ENCODE measurements around the gene PTGER4.
A peak's percentile ranks its signal among the peaks of the same experiment; 100 is the strongest.

The PTGER4 gene

DNA sequence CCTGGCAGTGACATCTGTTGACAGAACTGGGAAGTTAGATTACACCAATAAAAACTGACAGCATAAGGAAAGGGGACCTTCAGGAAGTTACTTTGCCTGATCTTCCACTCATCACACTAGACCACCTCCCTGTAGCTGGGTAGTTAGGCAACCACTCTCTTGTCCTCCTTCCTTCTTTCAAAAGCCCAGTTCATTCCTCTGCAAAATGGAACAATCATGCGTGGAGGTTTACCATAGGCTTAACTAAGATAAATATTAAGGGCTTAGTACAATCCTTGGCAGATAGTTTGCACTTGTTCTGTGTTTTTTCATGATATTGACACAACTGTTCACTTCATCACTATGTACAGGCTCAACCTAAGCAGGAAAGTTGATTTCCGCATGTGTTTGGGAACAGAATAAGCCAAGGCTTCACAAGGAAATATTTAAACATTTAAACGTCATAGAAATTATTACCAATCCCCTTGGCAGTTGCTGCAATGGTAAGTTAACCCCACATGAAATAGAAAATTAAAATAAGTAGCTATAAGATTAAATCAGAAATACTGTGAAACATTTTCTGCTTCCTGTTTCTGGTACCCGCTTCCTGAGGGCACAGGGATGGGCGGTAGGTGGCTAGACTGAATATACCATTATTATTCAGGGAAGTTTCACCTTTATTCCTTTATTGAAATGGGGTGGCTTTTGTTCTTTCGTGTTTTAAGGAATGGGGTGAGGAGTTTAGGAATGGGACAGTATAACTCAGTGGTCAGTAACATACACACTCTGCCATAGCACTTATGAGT, 9.9 kb upstream of the PTGER4 start:
- no peak for DNase-seq (ENCODE audit: low spot score)

DNA sequence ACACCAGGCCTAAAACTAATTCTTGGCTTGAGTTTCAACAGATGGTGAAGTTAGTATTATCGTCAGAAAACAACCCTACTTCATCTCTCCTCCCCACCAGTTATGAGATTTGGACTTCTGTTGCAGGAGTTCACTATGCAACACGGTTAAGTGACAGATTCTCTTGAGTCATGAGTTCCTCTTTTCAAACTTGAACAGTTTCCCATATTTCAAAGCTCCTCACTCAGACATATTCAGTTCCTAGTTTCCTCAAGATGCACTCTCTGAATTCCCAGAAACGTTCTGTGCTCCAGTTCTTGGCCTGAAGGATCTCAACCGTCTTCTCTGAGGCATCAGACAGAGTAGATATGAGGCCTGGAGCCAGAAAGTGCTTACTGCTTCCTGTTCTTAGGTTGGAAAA, 7.3 kb upstream of the PTGER4 start:
- no peak for DNase-seq (ENCODE audit: low spot score)

DNA sequence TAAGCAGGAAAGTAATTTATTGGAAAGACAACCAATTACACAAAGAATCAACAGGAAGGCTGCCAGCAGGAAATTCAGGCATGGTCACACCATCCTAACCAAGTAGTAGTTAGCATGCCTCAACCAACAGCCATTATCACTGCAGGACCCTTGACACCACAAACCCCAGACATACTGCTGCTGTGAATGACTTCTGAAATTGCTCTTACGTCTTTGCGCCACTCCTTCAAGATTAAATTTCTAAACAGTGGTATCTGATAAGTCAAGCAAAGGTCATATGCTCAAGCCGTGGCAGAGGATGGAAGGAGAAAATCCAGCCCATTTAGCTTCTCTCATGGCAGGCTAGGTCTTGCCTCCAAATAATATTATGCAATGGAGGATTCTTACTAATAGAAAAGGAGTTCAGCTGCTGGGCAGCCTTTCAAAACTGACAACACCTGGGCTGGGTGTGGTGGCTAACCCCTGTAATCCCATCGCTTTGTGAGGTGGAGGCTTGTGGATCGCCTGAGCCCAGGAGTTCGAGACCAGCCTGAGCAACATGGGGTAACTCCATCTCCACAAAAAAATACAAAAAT, 5.0 kb upstream of the PTGER4 start:
- no peak for DNase-seq (ENCODE audit: low spot score)

DNA sequence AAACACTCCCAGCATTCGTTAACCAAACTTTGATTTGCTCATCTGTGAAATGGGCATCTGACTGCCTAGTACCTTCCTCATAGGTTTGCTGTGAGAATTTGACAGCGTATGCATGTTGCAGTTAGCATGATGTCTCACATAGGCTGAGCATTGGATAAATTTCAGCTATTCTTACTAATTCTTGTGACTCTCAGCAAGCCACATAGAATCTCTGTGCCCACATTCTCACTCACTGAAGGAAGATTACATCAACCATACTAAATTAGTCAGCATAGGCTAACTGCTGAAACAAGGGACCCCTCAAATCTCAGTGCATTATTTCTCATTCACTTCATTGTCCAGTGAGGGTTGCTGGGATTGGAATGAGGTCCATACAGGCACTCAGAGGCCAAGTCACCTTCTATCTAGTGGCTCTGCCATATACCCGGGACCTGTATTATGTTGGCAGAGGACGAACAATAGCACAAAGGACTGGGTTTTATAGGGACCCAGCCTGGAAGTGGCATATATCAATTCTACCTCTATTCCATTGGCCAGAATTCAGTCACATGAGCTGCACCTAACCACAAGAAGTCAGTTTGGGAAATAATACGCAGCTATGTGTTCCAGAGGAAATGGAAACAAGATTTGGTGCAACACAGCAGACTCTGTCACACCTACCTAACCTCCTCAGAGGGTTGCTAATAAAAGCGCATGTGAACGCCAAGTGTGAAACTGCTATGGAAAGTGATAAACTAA, 4.2 kb upstream of the PTGER4 start:
- no peak for DNase-seq (ENCODE audit: low spot score)

DNA sequence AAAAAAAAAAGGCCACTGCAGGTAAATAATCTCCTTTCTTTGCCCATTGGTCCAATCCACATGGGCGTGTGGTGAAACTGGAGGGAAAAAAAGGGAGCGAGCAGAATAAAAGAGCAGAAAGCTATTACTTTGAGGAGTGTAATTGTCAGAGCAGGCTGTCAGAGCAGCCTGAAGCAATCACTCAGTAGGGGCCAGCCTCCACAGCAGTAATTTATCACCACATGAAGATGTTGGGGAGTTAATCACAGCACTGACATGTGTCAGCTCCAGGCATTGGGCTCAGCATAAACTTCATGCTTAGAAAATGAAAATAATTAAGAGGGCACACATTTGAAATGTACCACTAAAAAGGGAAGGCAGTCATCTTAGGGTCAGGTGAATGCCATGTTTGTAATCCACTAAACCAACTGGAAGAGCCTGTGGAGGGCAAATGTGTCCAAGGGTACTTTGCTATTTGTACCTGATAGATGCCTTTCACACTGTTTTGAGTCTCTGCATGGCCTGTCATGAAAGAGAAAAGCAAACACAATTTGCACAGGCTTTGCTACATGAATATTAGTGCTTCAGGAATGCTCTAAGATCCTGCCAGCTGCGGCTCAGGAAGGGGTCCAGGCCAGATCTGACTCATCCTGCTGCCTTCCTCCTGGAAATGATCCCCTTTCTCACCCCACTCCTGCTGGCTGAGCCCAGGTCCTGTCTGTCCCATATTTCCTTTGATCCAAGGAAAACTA, 2.9 kb upstream of the PTGER4 start:
- no peak for DNase-seq (ENCODE audit: low spot score)

DNA sequence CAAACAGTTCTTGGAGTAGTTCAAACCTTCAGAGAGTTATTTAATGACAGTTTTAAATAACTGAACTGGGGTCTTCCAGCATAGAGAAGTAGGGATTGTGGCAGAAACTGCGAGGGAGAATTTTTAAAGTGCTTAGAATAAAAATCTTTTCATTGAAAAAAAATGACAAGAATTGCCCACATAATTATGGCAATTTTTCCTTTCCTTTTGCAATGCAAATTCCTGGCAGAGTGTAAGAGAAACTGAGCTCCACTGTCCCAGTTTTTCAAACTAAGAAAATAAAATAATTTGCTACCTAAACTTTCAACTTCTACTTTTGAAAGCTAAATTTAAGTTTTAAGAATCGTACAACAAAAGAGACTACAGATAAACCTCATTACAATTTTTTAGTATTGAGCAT, 2.3 kb upstream of the PTGER4 start:
- DNase-seq (ENCODE audit: low spot score) = no peak

DNA sequence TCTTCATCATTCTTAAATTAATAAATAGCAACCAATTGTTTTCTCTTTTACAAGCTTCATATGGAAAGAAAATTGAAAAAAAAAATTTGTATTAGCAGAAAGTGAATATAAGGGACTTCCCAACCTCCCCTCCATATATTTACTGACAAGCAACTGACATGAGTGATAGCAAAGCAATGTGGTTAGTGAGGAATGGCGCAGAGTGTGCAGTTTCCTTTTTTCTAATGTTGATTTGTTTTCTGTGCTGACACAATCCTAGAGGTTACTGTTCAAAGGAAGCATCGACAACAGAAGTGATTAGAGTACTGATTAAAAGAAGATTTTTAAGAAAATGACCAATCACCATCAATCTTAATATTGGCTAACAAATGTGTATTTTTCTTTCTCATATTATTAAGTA, 1.7 kb upstream of the PTGER4 start:
- no peak for DNase-seq (ENCODE audit: low spot score)

DNA sequence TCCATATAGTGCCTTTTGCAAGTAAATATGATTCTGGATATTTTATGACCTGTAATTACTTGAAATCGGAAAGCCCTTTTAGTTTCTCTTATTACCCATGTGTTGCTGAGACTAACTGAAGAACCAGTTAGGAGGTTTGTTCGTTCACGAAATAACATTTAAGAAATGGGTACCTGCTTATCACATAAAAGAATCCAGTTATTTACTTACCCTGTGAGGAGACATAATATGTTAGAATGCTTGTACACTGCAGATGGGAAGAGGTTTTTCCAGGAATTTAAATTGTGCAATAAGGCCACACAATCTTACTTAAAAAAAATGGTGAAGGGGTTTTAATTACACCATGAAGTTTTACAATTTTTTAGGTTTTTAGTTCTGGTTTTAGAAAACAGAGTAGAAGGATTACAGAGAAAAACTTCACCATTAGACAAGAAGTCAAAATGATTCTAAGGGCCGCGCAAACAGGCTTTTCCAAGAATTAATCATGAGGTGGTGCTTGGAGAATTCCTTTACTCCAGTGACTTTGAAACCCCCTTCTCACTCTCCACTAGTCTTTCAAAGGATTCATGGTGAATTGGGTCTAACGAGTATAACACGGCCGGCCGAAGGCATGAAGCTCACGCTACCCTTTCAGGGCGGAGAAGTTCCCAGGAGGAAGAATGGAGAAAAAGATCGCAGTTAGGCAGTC, 1.1 kb upstream of the PTGER4 start:
- DNase-seq (ENCODE audit: low spot score) = no peak

DNA sequence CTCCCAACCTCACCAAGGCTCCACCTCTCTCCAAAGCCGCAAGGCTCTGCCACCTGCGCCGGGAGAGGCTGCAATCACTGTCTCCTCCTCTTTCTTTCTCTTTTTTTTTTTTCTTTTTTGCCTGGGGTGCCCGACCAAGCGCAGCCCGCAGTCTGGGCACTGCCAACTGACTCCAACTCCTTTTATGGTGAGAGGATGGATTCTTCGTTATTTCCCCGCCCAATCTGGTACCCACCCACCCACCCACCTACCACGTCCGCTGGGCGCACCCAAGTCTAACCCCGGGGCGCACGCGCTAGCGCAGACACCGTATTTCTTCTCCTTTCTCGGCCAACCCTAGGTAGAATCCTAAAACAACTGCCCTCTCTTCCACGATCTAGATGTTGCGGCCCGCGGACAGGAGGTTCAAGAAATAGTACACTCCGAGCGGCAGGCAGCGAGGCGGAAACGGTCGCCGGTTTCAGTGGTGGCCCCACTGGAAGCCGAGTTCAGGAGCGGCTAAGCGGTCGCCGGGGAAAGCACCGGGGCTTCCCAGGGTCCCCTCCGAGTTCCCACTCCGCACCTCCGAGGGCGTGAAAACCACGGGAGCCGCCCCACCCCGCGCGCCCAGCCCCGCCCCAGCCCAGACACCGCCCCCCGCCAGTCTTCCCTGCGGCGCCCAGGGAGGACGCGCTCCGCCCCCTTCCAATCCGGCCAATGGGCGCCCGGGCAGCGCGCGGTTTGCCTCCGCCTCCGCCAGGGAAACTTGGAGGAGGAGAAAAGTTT, 385 bp upstream of the PTGER4 start:
- DNase-seq (ENCODE audit: low spot score) = peak; percentile 30

DNA sequence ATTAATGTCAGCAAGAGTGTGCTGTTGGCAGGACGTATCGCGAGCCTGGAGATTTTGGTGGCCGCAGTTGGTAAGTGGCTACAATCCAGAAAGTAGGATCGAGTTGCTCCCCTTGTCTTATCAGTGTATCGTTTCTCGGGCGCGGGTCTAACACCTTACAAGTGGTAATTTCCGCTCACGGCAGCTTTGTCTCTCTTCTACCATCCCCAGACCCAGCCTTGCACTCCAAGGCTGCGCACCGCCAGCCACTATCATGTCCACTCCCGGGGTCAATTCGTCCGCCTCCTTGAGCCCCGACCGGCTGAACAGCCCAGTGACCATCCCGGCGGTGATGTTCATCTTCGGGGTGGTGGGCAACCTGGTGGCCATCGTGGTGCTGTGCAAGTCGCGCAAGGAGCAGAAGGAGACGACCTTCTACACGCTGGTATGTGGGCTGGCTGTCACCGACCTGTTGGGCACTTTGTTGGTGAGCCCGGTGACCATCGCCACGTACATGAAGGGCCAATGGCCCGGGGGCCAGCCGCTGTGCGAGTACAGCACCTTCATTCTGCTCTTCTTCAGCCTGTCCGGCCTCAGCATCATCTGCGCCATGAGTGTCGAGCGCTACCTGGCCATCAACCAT, 1.1 kb downstream of the PTGER4 start:
- DNase-seq (ENCODE audit: low spot score) = no peak

DNA sequence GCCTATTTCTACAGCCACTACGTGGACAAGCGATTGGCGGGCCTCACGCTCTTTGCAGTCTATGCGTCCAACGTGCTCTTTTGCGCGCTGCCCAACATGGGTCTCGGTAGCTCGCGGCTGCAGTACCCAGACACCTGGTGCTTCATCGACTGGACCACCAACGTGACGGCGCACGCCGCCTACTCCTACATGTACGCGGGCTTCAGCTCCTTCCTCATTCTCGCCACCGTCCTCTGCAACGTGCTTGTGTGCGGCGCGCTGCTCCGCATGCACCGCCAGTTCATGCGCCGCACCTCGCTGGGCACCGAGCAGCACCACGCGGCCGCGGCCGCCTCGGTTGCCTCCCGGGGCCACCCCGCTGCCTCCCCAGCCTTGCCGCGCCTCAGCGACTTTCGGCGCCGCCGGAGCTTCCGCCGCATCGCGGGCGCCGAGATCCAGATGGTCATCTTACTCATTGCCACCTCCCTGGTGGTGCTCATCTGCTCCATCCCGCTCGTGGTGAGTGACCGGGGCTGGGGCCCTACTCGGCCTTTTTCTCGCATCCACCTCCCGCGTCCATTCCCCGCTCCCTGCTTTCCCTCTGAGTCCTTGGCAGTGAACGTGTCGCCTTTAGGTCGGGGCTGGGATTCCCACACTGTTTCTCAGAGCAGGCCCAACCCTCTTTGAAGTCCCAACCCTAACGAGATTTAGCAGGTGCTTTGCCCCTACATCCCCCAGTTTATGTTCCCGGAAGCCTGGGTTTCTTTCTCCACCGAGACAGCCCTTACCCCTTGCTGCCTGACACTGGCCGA, 1.8 kb downstream of the PTGER4 start:
- no peak for DNase-seq (ENCODE audit: low spot score)

DNA sequence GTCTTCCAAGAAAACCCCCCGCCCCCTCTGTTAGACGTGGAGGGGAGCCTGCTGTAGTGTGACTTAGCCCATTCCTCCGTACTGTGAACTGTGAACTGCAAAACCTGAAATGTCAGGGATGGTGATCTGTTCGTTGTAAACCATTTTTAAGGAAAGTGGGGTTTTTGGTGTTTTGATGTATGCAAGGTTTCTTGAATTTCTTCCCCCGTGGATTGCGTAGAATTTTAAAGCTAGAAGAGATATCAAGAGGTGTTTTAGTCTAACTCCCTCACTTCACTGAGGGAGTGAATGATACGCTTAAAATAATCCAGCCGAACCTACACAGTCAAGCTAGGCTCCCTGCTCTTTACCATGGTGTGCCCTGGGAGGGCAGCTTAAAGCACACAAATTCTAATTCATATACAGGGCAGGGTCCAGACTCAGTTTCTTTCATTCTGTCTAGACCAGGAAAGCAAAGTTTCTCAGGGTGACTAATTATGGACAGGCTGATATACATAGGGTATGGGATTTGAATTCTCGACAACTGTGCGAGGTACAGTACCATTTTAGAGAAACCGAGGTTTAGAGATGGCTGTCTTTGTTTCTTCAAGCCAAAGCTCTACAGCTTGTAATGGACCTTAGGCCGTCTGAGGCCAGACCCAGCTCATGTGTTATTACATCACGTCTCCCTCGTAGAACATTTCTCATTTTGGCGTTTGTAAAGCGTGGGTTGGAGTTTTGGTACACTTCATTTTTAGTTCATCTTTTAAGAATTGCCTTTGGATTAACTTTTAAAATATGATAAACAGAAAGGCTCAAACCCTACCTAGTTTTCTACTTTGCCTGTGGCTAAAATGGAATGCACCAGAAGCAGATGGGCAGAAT, 2.7 kb downstream of the PTGER4 start:
- DNase-seq (ENCODE audit: low spot score) = no peak

DNA sequence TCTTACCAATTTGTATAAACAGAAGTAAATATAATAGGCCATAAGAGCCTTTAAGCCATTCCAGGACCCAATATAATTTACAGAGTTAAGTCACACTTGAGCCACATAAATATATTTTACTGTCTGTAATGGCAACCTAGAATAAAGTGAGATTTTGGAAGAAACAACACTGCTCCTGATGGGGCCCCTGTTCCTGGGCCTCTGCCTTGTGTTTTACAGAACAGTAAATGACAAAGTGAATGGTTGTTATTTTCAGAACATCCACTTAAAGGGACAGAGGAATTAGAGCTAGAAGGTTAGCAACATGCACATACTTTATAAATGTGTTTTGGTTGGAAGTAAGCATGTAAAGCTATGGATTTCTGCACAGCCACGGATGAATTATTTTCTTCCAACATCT, 3.6 kb downstream of the PTGER4 start:
- no peak for DNase-seq (ENCODE audit: low spot score)

DNA sequence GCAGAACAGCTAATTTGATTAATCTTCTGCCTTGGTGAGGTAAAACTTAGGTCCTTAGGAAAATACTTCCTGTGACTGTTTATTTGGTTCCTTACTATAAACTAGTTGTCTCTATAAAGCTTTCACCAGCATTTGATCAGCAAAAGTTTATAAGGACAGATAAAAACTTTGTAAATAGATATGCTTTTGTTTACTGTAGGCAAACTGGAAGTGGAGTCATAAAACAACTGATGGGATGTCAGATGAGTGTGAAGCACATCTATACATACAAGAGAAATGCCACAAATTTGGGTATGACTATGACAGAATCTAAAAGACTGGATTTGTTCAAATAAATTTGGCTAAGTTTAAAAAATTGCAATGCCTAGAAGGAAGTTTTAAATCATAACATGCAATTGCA, 5.5 kb downstream of the PTGER4 start:
- DNase-seq (ENCODE audit: low spot score) = no peak

DNA sequence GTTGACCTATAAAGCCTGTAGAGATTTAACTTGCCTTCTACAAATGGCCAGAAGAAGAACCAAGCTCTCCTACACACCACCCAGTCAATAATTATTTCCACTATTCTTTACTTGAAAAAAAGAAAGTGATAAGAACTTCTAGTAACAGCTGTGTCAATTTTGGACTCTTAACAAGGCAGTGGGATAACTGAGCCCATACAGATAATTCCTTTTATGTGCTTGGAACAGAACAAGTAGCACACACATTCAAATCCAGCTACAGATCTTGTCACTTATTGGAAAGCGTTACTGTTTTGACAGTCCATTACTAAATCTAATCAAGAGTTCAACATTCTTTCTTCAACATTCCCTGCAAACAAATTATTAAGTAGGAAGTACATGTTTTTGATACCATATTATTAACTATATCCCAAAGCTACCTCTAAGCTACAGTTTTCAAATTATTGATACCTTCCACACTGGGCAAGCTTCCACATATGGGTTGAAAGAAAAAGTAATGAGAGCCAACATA, 6.3 kb downstream of the PTGER4 start:
- no peak for DNase-seq (ENCODE audit: low spot score)

DNA sequence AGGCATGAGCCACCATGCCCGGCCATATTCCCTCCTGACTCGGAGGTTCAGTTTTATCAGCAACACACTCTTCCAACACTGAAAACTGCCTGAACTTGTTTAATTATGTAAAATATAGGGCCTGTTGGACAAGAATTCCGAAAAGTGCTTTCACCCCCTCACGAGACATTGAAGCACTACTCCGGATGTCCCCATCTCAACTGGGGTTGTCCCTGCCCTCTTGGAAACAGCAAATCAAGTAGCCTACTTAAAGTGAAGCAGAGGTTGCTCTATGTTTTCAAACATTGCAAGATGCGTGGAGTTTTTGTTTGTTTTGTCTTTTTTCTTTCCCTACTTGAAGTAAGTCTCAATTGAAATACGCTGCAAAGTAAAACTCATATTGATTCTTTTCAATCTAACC, 7.6 kb downstream of the PTGER4 start:
- no peak for DNase-seq (ENCODE audit: low spot score)

DNA sequence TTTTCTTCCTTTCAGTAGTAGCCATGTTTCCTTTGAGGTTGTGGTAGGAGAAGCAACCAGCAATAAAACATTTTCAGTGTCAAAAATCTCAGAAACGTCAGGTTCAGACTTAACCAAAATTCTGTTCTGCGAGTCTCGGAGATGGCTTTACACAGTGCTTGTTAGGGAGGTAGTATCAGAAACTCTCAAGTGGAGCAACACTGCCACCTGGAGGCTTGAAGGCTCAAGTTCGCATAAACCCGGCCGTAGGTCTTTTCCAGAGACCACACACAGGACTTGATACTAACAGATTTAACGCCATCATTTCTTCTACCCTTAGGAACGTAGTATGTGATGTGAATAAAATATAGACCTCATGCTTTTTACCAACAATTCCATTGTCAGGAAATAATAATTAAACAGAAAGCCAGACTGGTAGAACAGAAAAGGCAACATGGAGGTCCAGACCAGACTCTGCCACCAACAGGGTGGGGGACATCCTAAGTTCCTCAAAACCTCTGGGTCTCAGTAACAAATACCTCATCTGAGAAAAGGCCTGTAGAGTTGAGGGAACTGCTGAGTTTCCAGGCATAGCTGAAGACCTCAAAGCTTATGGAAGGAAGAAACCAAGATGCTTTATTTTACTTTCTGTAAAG, 8.5 kb downstream of the PTGER4 start:
- DNase-seq (ENCODE audit: low spot score) = peak; percentile 76

DNA sequence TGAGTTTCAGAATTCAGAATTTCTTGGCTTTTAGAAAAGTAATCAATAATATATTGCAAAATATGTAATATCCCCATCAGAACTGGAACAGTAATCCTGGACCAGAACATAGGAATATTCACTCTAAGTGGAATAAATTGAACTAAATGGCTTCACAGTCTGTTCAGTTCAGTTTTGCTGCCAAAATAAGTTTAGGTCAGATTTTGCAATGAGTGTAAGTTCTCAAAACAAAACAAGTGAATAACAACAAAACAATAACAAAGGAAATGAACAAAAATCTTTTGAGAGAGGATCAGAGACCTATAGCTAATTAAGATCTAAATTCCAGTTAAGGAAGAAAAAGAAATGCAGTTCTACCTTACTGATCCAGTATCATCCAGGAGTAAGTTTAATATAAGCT, 9.3 kb downstream of the PTGER4 start:
- DNase-seq (ENCODE audit: low spot score) = no peak

Data from hematopoietic multipotent progenitor cell treated with erythropoietin and hydrocortisone succinate and interleukin-3 and kit ligand, for 17 days (in vitro differentiated cells).